PC-9 (cell line): ENCODE data around the gene COMT.

Source experiments
- EZH2 ChIP-seq: fragments of 200-600 bp; sonication (generic); IDR thresholded peaks from 2 replicates; pipeline ENCODE4 v1.8.0; 2017; ENCODE audit warnings: antibody characterized with exemption, low read depth
- TF ChIP-seq, protein P1 (sequence below): fragments of 200-600 bp; sonication (generic); conservative IDR thresholded peaks from 2 replicates; pipeline ENCODE4 v1.6.1; 2017; ENCODE audit warnings: mixed run types, antibody characterized with exemption, mild to moderate bottlenecking, moderate library complexity

DNA sequence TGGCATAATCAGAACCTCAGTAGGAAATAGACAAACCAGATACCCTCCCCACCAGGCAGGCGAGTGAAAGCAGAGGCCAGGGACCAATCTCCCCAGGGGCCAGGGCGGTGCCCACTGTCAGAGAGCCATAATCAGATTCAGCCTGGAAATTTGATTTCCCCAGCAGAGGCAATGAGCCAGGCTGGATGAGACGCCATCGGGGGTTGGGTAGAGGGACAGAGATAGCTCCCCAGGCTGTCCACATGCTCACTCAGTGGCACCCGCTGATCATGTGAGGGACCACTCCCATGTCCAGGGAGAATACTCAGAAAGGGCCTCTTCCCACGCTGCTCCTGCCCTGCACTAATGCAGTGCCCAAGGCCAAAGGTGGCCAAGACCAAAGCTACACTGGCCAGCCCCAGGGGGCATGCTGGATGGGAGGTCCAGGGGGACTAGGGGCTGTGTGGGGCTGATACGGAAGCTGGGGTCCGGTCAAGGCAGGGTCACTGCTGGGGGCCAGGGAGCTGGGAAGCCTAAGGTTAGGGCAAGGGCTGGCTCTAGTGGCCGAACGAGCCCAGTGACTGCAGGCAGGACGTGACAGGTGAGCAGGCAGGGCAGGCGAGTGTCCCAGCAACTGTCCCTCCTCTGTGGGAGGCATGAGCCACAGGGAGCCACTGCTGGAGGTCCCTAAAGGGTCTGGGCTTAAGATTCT, 55.3 kb downstream of the COMT start:
- TF ChIP-seq, protein P1, sequence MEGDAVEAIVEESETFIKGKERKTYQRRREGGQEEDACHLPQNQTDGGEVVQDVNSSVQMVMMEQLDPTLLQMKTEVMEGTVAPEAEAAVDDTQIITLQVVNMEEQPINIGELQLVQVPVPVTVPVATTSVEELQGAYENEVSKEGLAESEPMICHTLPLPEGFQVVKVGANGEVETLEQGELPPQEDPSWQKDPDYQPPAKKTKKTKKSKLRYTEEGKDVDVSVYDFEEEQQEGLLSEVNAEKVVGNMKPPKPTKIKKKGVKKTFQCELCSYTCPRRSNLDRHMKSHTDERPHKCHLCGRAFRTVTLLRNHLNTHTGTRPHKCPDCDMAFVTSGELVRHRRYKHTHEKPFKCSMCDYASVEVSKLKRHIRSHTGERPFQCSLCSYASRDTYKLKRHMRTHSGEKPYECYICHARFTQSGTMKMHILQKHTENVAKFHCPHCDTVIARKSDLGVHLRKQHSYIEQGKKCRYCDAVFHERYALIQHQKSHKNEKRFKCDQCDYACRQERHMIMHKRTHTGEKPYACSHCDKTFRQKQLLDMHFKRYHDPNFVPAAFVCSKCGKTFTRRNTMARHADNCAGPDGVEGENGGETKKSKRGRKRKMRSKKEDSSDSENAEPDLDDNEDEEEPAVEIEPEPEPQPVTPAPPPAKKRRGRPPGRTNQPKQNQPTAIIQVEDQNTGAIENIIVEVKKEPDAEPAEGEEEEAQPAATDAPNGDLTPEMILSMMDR: no peak
- TF ChIP-seq EZH2: no peak
